ENCODE results near the gene FBLN1.

DNA sequence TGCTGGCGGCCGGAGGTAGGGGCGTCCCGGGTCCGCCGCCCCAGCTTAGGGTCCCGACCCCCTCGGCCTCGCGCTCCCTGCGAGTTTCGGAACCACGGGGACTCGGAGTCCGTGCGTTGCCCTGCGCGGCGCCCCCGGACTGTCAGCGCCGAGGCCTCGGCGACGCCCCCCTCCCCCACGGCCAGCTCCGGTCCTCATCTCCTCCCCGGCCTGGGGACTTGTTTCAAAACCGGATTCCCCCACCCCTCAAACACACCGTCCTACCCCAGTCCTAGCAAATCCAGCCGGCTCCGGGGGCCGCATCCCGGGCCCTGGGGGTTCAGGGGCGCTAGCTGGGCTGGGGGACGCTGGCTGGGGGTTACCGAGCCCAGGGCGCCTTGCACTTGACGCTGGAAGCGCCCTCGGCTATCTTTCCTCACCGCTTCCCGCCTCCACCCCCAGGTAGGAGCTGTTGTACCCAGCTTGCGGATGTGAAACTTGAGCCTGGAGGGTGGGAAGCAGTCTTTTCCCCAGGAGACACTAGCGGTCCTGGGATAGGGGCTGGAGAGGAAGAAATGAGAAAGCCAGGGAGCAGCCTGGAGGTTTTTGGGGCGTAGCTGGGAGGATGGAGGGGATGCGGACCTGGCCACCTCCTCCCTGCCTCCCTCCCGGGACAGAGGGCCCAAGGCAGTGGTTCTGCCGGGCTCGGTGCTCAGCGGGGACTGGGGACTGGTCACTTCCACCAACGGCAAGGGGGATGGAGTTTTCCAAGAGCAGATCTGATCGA, 550 bp downstream of the FBLN1 start:
- TF ChIP-seq POLR2AphosphoS5 (IDR thresholded peaks at IDR 0.05; ENCODE audit: insufficient read depth, low read depth, low read length) (no peak), MAX (IDR thresholded peaks at IDR 0.05; ENCODE audit: insufficient read depth, insufficient read length) (no peak), CTCF (IDR thresholded peaks at IDR 0.05; ENCODE audit: extremely low read depth in 1 of 2, insufficient read depth in 1 of 2, low read depth in 1 of 2, low read length in 2 of 2) (no peak), JUN (IDR thresholded peaks at IDR 0.05; ENCODE audit: borderline replicate concordance, insufficient read depth, insufficient read length, low read depth) (no peak), EZH2 (IDR thresholded peaks at IDR 0.05; ENCODE audit: borderline replicate concordance, low read depth, low read length, severe bottlenecking) (no peak), MYC (IDR thresholded peaks at IDR 0.05; ENCODE audit: low read depth, low read length) (no peak), POLR2A (IDR thresholded peaks at IDR 0.05; ENCODE audit: low read depth, low read length) (no peak)

Data from endothelial cell of umbilical vein (primary cell).